ENCODE measurements around the gene CHRNA9. TPM values are rescaled to one million over a fixed set of nuclear protein-coding genes. Genes with fewer than 3 reads are reported as not detected.

The CHRNA9 gene
- total RNA-seq, 1 experiment from 2014 or later, result 0.15 TPM

GRCh38 chr4:40337051-40337450 lies 1.9 kb downstream of the CHRNA9 start:
- Histone ChIP-seq H3K79me2 (ENCODE audit: low read length) (no peaks in the 10 kb centered on the region), H3K27ac (ENCODE audit: low read length) (no peak overlapping the region), H3K4me3 (ENCODE audit: low read length) (no peak overlapping the region), H3K9me2 (replicated peaks; ENCODE audit: insufficient read depth, low read length) (no peaks in the 10 kb centered on the region), H3K4me1 (ENCODE audit: low read length) (no peaks in the 10 kb centered on the region), H3K4me2 (ENCODE audit: low read depth, low read length, poor library complexity, severe bottlenecking) (no peak overlapping the region), H3K27me3 (ENCODE audit: low read length) (no peaks in the 10 kb centered on the region; the same call in 1 of the 2 replicates), H3K9me3 (ENCODE audit: low read length) (no peaks in the 10 kb centered on the region), H4K20me1 (ENCODE audit: insufficient read depth, low read depth, low read length) (no peaks in the 10 kb centered on the region), H3K36me3 (ENCODE audit: insufficient read depth, low read length) (no peaks in the 10 kb centered on the region), H3K9ac (ENCODE audit: low read length) (no peak overlapping the region), H2AFZ (ENCODE audit: low read length) (no peak overlapping the region)
- no peak for DNase-seq

- H3K9me3 ChIP-seq (ENCODE audit: low read length), result no peaks in the 10 kb centered on the region
- no peaks in the 10 kb centered on the region for H3K79me2 ChIP-seq (ENCODE audit: low read length)
- H2AFZ ChIP-seq (ENCODE audit: low read length), result no peak overlapping the region
- H3K36me3 ChIP-seq (ENCODE audit: insufficient read depth, low read length), result no peaks in the 10 kb centered on the region
- no peaks in the 10 kb centered on the region for H3K4me1 ChIP-seq (ENCODE audit: low read length)
- DNase-seq, result no peak
- no peaks in the 10 kb centered on the region for H4K20me1 ChIP-seq (ENCODE audit: insufficient read depth, low read depth, low read length)
- no peak overlapping the region for H3K27ac ChIP-seq (ENCODE audit: low read length)
- H3K9me2 ChIP-seq (replicated peaks; ENCODE audit: insufficient read depth, low read length), result no peaks in the 10 kb centered on the region
- H3K4me2 ChIP-seq (ENCODE audit: low read depth, low read length, poor library complexity, severe bottlenecking), result no peak overlapping the region
- H3K4me3 ChIP-seq (ENCODE audit: low read length), result no peak overlapping the region
- no peak overlapping the region for H3K9ac ChIP-seq (ENCODE audit: low read length)
- no peaks in the 10 kb centered on the region; the same call in 1 of the 2 replicates for H3K27me3 ChIP-seq (ENCODE audit: low read length)
Measured at GRCh38 chr4:40337523-40337922, 2.4 kb downstream of the CHRNA9 start.

GRCh38 chr4:40340030-40340429 lies 4.9 kb downstream of the CHRNA9 start:
- Histone ChIP-seq H3K9me3 (ENCODE audit: low read length) (no peaks in the 10 kb centered on the region), H3K9ac (ENCODE audit: low read length) (no peak overlapping the region)

GRCh38 chr4:40347472-40347871 lies 12.3 kb downstream of the CHRNA9 start:
- H3K27ac ChIP-seq (ENCODE audit: low read length), result no peak overlapping the region
- H3K9ac ChIP-seq (ENCODE audit: low read length), result no peak overlapping the region
- no peaks in the 10 kb centered on the region for H4K20me1 ChIP-seq (ENCODE audit: insufficient read depth, low read depth, low read length)
- no peak for DNase-seq
- no peak overlapping the region for H3K4me3 ChIP-seq (ENCODE audit: low read length)
- no peaks in the 10 kb centered on the region for H3K27me3 ChIP-seq (ENCODE audit: low read length)
- H3K79me2 ChIP-seq (ENCODE audit: low read length), result no peaks in the 10 kb centered on the region
- H3K36me3 ChIP-seq (ENCODE audit: insufficient read depth, low read length), result no peaks in the 10 kb centered on the region
- H3K4me2 ChIP-seq (ENCODE audit: low read depth, low read length, poor library complexity, severe bottlenecking), result no peak overlapping the region
- peaks cover 12% of the 10 kb centered on the region for H3K4me1 ChIP-seq (ENCODE audit: low read length)
- no peaks in the 10 kb centered on the region for H3K9me2 ChIP-seq (replicated peaks; ENCODE audit: insufficient read depth, low read length)
- no peak overlapping the region for H2AFZ ChIP-seq (ENCODE audit: low read length)
- H3K9me3 ChIP-seq (ENCODE audit: low read length), result no peaks in the 10 kb centered on the region

More at GRCh38 chr4:40340030-40340429, 4.9 kb downstream of the CHRNA9 start:
- Histone ChIP-seq H3K27me3 (ENCODE audit: low read length) (no peaks in the 10 kb centered on the region; the same call in 1 of the 2 replicates), H3K9me2 (replicated peaks; ENCODE audit: insufficient read depth, low read length) (no peaks in the 10 kb centered on the region), H4K20me1 (ENCODE audit: insufficient read depth, low read depth, low read length) (no peaks in the 10 kb centered on the region), H3K36me3 (ENCODE audit: insufficient read depth, low read length) (no peaks in the 10 kb centered on the region), H3K4me1 (ENCODE audit: low read length) (no peaks in the 10 kb centered on the region), H3K4me3 (ENCODE audit: low read length) (no peak overlapping the region), H3K79me2 (ENCODE audit: low read length) (no peaks in the 10 kb centered on the region), H3K27ac (ENCODE audit: low read length) (no peak overlapping the region), H3K4me2 (ENCODE audit: low read depth, low read length, poor library complexity, severe bottlenecking) (no peak overlapping the region), H2AFZ (ENCODE audit: low read length) (peak overlapping the region; percentile 46)
- DNase-seq, result no peak

- no peak overlapping the region for H3K9ac ChIP-seq (ENCODE audit: low read length)
- no peaks in the 10 kb centered on the region for H3K27me3 ChIP-seq (ENCODE audit: low read length)
- H3K4me3 ChIP-seq (ENCODE audit: low read length), result no peak overlapping the region
- H2AFZ ChIP-seq (ENCODE audit: low read length), result no peak overlapping the region
- H3K9me3 ChIP-seq (ENCODE audit: low read length), result no peaks in the 10 kb centered on the region
- no peaks in the 10 kb centered on the region for H3K9me2 ChIP-seq (replicated peaks; ENCODE audit: insufficient read depth, low read length)
- DNase-seq, result no peak
- H3K4me1 ChIP-seq (ENCODE audit: low read length), result peaks cover 12% of the 10 kb centered on the region
- no peaks in the 10 kb centered on the region for H4K20me1 ChIP-seq (ENCODE audit: insufficient read depth, low read depth, low read length)
- no peak overlapping the region for H3K4me2 ChIP-seq (ENCODE audit: low read depth, low read length, poor library complexity, severe bottlenecking)
- H3K36me3 ChIP-seq (ENCODE audit: insufficient read depth, low read length), result no peaks in the 10 kb centered on the region
- no peak overlapping the region for H3K27ac ChIP-seq (ENCODE audit: low read length)
- no peaks in the 10 kb centered on the region for H3K79me2 ChIP-seq (ENCODE audit: low read length)
Measured at GRCh38 chr4:40348000-40348399, 12.9 kb downstream of the CHRNA9 start.

- no peaks in the 10 kb centered on the region for H3K9me3 ChIP-seq (ENCODE audit: low read length)
- H3K4me2 ChIP-seq (ENCODE audit: low read depth, low read length, poor library complexity, severe bottlenecking), result no peak overlapping the region
- H4K20me1 ChIP-seq (ENCODE audit: insufficient read depth, low read depth, low read length), result no peaks in the 10 kb centered on the region
- no peak overlapping the region for H3K9ac ChIP-seq (ENCODE audit: low read length)
- no peaks in the 10 kb centered on the region for H3K27me3 ChIP-seq (ENCODE audit: low read length)
- H2AFZ ChIP-seq (ENCODE audit: low read length), result no peak overlapping the region
- no peak for DNase-seq
- no peak overlapping the region for H3K27ac ChIP-seq (ENCODE audit: low read length)
- H3K4me3 ChIP-seq (ENCODE audit: low read length), result no peak overlapping the region
- peaks cover 12% of the 10 kb centered on the region for H3K4me1 ChIP-seq (ENCODE audit: low read length)
- H3K36me3 ChIP-seq (ENCODE audit: insufficient read depth, low read length), result no peaks in the 10 kb centered on the region
- H3K79me2 ChIP-seq (ENCODE audit: low read length), result no peaks in the 10 kb centered on the region
- H3K9me2 ChIP-seq (replicated peaks; ENCODE audit: insufficient read depth, low read length), result no peaks in the 10 kb centered on the region
Measured at GRCh38 chr4:40349561-40350198, 14.5 kb downstream of the CHRNA9 start.

GRCh38 chr4:40350627-40351227 lies 15.6 kb downstream of the CHRNA9 start:
- no peaks in the 10 kb centered on the region for H3K9me2 ChIP-seq (replicated peaks; ENCODE audit: insufficient read depth, low read length)
- no peak overlapping the region for H3K4me3 ChIP-seq (ENCODE audit: low read length)
- H2AFZ ChIP-seq (ENCODE audit: low read length), result no peak overlapping the region
- no peaks in the 10 kb centered on the region for H3K79me2 ChIP-seq (ENCODE audit: low read length)
- no peaks in the 10 kb centered on the region for H3K36me3 ChIP-seq (ENCODE audit: insufficient read depth, low read length)
- no peak overlapping the region for H3K4me2 ChIP-seq (ENCODE audit: low read depth, low read length, poor library complexity, severe bottlenecking)
- H3K27ac ChIP-seq (ENCODE audit: low read length), result no peak overlapping the region
- no peak overlapping the region for H3K9ac ChIP-seq (ENCODE audit: low read length)
- H4K20me1 ChIP-seq (ENCODE audit: insufficient read depth, low read depth, low read length), result no peaks in the 10 kb centered on the region
- H3K27me3 ChIP-seq (ENCODE audit: low read length), result no peaks in the 10 kb centered on the region
- no peaks in the 10 kb centered on the region for H3K9me3 ChIP-seq (ENCODE audit: low read length)
- DNase-seq, result peak; percentile 70
- peaks cover 12% of the 10 kb centered on the region for H3K4me1 ChIP-seq (ENCODE audit: low read length)

GRCh38 chr4:40354158-40354557 lies 19.0 kb downstream of the CHRNA9 start:
- H3K4me3 ChIP-seq (ENCODE audit: low read length), result no peak overlapping the region
- no peak overlapping the region for H3K4me2 ChIP-seq (ENCODE audit: low read depth, low read length, poor library complexity, severe bottlenecking)
- peaks cover 8% of the 10 kb centered on the region for H3K4me1 ChIP-seq (ENCODE audit: low read length)
- H3K9ac ChIP-seq (ENCODE audit: low read length), result no peak overlapping the region
- no peak overlapping the region for H2AFZ ChIP-seq (ENCODE audit: low read length)
- no peaks in the 10 kb centered on the region for H4K20me1 ChIP-seq (ENCODE audit: insufficient read depth, low read depth, low read length)
- no peaks in the 10 kb centered on the region for H3K27me3 ChIP-seq (ENCODE audit: low read length)
- no peak for DNase-seq
- H3K79me2 ChIP-seq (ENCODE audit: low read length), result no peaks in the 10 kb centered on the region
- H3K36me3 ChIP-seq (ENCODE audit: insufficient read depth, low read length), result no peaks in the 10 kb centered on the region
- no peaks in the 10 kb centered on the region for H3K9me2 ChIP-seq (replicated peaks; ENCODE audit: insufficient read depth, low read length)
- no peaks in the 10 kb centered on the region for H3K9me3 ChIP-seq (ENCODE audit: low read length)
- H3K27ac ChIP-seq (ENCODE audit: low read length), result no peak overlapping the region
